Stomach (tissue), 9 donors: Measurements from ENCODE around the gene DAZAP2. TPM values are rescaled to one million over a fixed set of nuclear protein-coding genes. Genes with fewer than 3 reads are reported as not detected.

Experiments
- DNase-seq, 2 donors: peaks; one replicate each; pipeline versions ENCODE4 v3.0.0 to v3.0.0-alpha.2; 2013 to 2019
- H3K27ac ChIP-seq, 5 donors: fragments of 200-600 bp in 4 of 5; sonication (generic) in 4 of 5; one replicate each; pipeline ENCODE4 v1.5.1; 2013 to 2019; ENCODE audit warnings: mild to moderate bottlenecking in 1 of 5, moderate library complexity in 1 of 5
- H3K27me3 ChIP-seq, 3 donors: fragments of 200-600 bp; sonication (generic); one replicate each; pipeline ENCODE4 v1.5.1; 2017 to 2019; ENCODE audit warnings: mixed run types in 1 of 3
- H3K36me3 ChIP-seq, 4 donors: fragments of 200-600 bp; sonication (generic); 1 replicate in 3 of 4; 2 replicates in 1 of 4; pipeline ENCODE4 v1.5.1; 2016 to 2019
- H3K4me1 ChIP-seq, 4 donors: fragments of 200-600 bp; sonication (generic); one replicate each; pipeline ENCODE4 v1.5.1; 2016 to 2019
- H3K4me3 ChIP-seq, 4 donors: fragments of 200-600 bp; sonication (generic) in 3 of 4; one replicate each; pipeline ENCODE4 v1.5.1; 2016 to 2019; ENCODE audit warnings: mild to moderate bottlenecking in 1 of 4
- H3K9me3 ChIP-seq, 4 donors: fragments of 200-600 bp; sonication (generic); one replicate each; pipeline ENCODE4 v1.5.1; 2016 to 2019
- EP300 ChIP-seq: sonication (generic); formaldehyde crosslinking; IDR thresholded peaks from one replicate; pipeline ENCODE4 v1.6.1; 2017; ENCODE audit warnings: antibody characterized with exemption
- POLR2A ChIP-seq, 4 donors: fragments of 450-650 bp; IDR thresholded peaks; one replicate each; pipeline ENCODE4 v1.6.1; 2016; ENCODE audit warnings: antibody characterized with exemption in 4 of 4, control low read depth in 2 of 4, mild to moderate bottlenecking in 1 of 4, moderate library complexity in 1 of 4
- POLR2AphosphoS5 ChIP-seq, 3 donors: sonication (generic); formaldehyde crosslinking; IDR thresholded peaks; one replicate each; pipeline ENCODE4 v1.6.1; 2016; ENCODE audit warnings: antibody characterized with exemption in 3 of 3
- WGBS, 5 donors: extraction: QIAGEN DNeasy Blood & Tissue Kit in 3 of 5; methylation state at CpG; one replicate each; pipeline versions ENCODE4 v1.1.5 to v1.1.7; 2013 to 2018; 5-methylcytosine and 5-hydroxymethylcytosine counted together
- intact Hi-C: fragments of 100-400 bp; cut with DNase I; formaldehyde crosslinking; loops from one replicate; pipeline ENCODE4 v1.15.1; 2023; ENCODE audit warnings: low total_unique reads
- polyA plus RNA-seq, 3 donors: library from polyadenylated mRNA; stranded (reverse); fragments of 200-250 nt; gene quantifications; one replicate each; pipeline ENCODE4 v1.2.3, GENCODE V29; 2013
- total RNA-seq, 5 donors: library from RNA; depleted of rRNA; stranded (reverse); fragments of >200 nt; gene quantifications; one replicate each; pipeline versions ENCODE4 v1.1.0 to v1.2.3, GENCODE V29; 2014 to 2016
- TF ChIP-seq, protein P1 (sequence below), 7 experiments: fragments of 450-650 bp in 4 of 7; fragments of 200-600 bp in 3 of 7; sonication (generic) in 3 of 7; IDR thresholded peaks; one replicate each; pipeline ENCODE4 v1.5.1; 2016 to 2019; ENCODE audit warnings: antibody characterized with exemption in 7 of 7, control low read depth in 2 of 7, mild to moderate bottlenecking in 1 of 7
- donor health status: healthy with polysubstance abuse.
- donor health status: Bipolar disorder and iron deficiency.
- donor health status: healthy.

The DAZAP2 gene
- total and polyA plus RNA-seq, 8 donors = 37.4 to 547 (median 144) TPM

DNA sequence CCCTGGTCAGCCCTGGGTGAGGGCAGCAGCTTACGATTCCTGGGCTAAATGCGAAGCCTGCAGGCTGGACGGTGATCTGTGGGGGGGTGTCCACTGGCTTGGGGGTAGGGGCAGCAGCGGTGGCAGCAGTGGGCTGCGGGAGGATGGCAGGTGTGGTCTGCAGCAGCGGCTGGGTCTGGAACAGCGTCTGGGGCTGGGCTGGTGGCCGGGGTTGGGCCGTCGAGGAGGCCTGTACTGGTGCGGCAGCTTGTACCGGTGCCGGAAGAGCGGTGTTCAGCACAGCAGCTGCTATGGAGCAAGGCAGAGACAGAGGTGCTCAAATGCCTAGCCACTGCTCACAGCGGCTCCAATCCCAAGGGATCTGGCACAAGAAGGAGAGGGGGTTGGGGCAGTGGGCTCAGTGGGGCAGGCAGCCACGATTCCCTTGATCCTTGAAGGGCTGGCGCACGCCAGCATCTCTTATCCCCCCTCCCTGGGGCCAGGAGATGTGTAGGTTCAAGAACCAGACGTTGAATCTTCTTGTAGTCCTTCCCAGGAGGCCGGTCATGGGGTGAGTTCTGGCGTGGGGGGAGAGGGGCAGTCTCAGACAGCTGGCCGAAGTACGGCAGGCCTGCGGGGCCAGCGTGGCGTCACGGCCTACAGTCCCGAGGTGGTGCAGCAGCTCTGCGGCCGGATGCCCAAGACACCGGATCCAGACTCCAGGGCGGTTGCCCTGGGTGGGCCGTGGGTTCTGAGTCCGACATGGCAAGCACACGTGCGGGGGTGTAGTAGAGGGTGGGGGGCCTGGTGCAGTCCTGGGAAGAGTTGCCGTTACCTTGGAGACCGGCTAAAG lies 40.7 kb upstream of the DAZAP2 start:
- intact Hi-C loops = no loop called here
- WGBS, 5 donors = 87 to 94% (median 91%) methylated on average over 19 to 38 of the region's 38 CpGs
- Histone ChIP-seq H3K36me3 (peaks cover 0 to 39% (median 28%) of the 10 kb centered on the region in 4 donors), H3K9me3 (no peaks in the 10 kb centered on the region), H3K4me3 (no peak overlapping the region), H3K4me1 (no peaks in the 10 kb centered on the region), H3K27ac (no peak overlapping the region), H3K27me3 (no peaks in the 10 kb centered on the region)
- TF ChIP-seq, protein P1, sequence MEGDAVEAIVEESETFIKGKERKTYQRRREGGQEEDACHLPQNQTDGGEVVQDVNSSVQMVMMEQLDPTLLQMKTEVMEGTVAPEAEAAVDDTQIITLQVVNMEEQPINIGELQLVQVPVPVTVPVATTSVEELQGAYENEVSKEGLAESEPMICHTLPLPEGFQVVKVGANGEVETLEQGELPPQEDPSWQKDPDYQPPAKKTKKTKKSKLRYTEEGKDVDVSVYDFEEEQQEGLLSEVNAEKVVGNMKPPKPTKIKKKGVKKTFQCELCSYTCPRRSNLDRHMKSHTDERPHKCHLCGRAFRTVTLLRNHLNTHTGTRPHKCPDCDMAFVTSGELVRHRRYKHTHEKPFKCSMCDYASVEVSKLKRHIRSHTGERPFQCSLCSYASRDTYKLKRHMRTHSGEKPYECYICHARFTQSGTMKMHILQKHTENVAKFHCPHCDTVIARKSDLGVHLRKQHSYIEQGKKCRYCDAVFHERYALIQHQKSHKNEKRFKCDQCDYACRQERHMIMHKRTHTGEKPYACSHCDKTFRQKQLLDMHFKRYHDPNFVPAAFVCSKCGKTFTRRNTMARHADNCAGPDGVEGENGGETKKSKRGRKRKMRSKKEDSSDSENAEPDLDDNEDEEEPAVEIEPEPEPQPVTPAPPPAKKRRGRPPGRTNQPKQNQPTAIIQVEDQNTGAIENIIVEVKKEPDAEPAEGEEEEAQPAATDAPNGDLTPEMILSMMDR (IDR thresholded peaks at IDR 0.05) = no peak
- TF ChIP-seq EP300 (no peak), POLR2AphosphoS5 (IDR thresholded peaks at IDR 0.05) (no peak), POLR2A (IDR thresholded peaks at IDR 0.05) (no peak)
- DNase-seq = no peak

DNA sequence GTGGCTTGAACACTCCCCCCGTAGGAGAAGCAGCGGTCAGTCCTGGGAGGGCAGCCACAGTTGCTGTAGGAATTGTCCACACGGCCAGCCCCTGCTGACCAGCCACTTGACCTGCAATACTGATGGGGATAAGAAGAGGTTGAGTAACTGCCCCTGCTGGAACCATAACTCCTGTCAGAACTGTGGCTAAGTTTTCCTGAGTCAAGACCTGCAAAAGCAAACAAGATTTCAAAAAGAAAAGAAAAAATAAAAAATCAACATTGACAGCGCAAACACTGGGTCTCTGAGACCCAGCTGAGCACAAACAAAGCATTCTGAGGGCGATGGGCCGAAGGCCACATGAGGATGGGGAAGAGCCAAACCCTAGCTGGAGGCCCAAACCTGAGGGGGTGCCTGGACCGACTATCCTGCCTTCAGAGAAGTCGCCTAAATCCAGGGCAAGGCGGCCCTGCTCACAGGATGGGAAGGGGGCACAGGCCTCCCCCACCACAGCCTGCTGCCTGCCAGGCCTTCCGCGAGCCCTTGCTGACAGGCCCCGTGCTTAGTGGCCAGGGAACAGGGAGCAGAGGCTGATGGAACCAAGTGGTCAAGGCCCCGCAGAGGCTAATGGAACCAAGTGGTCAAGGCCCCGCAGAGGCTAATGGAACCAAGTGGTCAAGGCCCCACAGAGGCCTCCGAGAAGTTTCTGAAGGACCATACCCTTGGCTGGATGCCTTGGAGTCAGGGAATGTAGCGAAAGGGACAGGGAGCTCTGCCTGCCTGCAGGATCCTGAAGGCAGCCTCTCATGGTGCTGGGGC lies 39.9 kb upstream of the DAZAP2 start:
- intact Hi-C loops = no loop called here
- H3K36me3 ChIP-seq = peaks cover 0 to 47% (median 31%) of the 10 kb centered on the region in 4 donors
- TF ChIP-seq POLR2AphosphoS5 (IDR thresholded peaks at IDR 0.05) (no peak), POLR2A (IDR thresholded peaks at IDR 0.05) (no peak), EP300 (no peak)
- TF ChIP-seq, protein P1 (IDR thresholded peaks at IDR 0.05) = no peak
- H3K9me3 ChIP-seq = no peaks in the 10 kb centered on the region
- DNase-seq = peak in 1 of 2 donors; percentile 25
- H3K27ac ChIP-seq = no peak overlapping the region
- no peaks in the 10 kb centered on the region for H3K4me1 ChIP-seq
- 51 to 75% (median 71%) methylated on average over 11 to 16 of the region's 16 CpGs for WGBS, 5 donors
- H3K4me3 ChIP-seq = no peak overlapping the region
- H3K27me3 ChIP-seq = no peaks in the 10 kb centered on the region

DNA sequence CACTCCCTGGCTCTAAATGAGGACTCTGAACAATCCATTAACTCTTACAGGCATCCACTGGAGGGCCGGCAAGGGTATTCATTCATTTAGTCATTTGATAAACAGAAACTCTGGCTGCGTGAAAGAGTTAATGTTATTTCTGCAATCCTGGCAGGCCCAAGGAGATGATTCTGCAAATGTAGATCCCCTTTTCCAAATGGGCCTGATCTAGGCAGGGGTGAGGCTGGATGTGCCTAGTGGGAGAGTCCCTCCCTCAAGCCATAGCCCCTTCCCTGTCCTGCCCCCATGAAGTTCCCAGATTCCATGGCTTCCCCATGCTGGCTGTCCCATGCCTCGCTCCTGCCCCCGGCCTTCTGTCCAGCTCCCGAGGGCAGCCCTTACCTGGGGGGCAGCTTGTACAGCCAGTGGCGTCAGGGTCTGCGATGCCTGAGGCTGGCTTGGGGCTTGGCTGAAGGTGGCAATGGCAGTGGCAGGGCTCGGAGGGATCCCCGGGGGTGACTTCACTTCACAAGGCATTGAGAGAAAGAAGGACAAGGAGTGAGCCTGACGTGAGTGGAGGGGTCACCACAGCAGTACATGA lies 39.2 kb upstream of the DAZAP2 start:
- no peaks in the 10 kb centered on the region for H3K9me3 ChIP-seq
- H3K4me1 ChIP-seq = no peaks in the 10 kb centered on the region
- 75 to 94% (median 91%) methylated on average over 5 to 10 of the region's 10 CpGs for WGBS, 5 donors
- no peak overlapping the region for H3K4me3 ChIP-seq
- no peak overlapping the region for H3K27ac ChIP-seq
- no peaks in the 10 kb centered on the region for H3K27me3 ChIP-seq
- intact Hi-C loops = no loop called here
- DNase-seq = no peak
- H3K36me3 ChIP-seq = peaks cover 0 to 54% (median 37%) of the 10 kb centered on the region in 4 donors
- TF ChIP-seq EP300 (no peak), POLR2A (IDR thresholded peaks at IDR 0.05) (no peak), POLR2AphosphoS5 (IDR thresholded peaks at IDR 0.05) (no peak)
- TF ChIP-seq, protein P1 (IDR thresholded peaks at IDR 0.05) = no peak

DNA sequence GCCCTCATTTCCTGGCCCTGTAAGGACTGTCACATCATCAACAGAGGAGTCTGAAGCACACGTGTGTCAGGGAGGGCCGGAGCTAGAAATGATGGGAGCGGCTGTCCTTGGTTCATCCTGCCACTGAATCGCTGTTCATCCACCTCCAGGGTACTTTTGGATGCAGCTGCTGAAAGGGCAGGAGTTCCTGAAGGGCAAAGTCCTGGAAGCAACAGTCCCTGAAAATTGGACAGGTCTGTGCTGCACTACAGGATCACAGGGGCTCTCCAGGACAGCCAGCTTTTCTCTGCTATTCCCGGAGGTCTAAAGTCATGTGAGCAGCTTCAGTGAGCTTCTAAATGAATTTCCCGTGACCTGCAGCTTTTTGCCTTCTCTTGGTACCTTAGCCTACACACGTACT lies 38.5 kb upstream of the DAZAP2 start:
- intact Hi-C loops = no loop called here
- WGBS, 5 donors = 86 to 95% (median 93%) methylated on average over 7 of the region's 7 CpGs

More for the DNA sequence above, 38.5 kb upstream of the DAZAP2 start:
- Histone ChIP-seq H3K9me3 (no peaks in the 10 kb centered on the region), H3K27ac (no peak overlapping the region), H3K4me3 (no peak overlapping the region), H3K27me3 (no peaks in the 10 kb centered on the region), H3K4me1 (no peaks in the 10 kb centered on the region), H3K36me3 (peaks cover 0 to 54% (median 37%) of the 10 kb centered on the region in 4 donors)
- DNase-seq = no peak
- TF ChIP-seq POLR2A (IDR thresholded peaks at IDR 0.05) = no peak
